BLaER1 (cell line): ENCODE measurements around the gene ANKRD29.

Experiments
- H3K27ac ChIP-seq: shearing (Covaris generic); formaldehyde crosslinking; 2 replicates; pipeline ENCODE4 v1.8.1; 2022
- H3K27me3 ChIP-seq: shearing (Covaris generic); formaldehyde crosslinking; 2 replicates; pipeline ENCODE4 v1.8.1; 2022
- H3K36me3 ChIP-seq: shearing (Covaris generic); formaldehyde crosslinking; 2 replicates; pipeline ENCODE4 v1.8.1; 2022
- H3K4me1 ChIP-seq: shearing (Covaris generic); formaldehyde crosslinking; 2 replicates; pipeline ENCODE4 v1.8.1; 2022
- H3K4me2 ChIP-seq: shearing (Covaris generic); formaldehyde crosslinking; 2 replicates; pipeline ENCODE4 v1.8.1; 2022
- H3K4me3 ChIP-seq: shearing (Covaris generic); formaldehyde crosslinking; 2 replicates; pipeline ENCODE4 v1.8.1; 2022
- H3K9ac ChIP-seq: shearing (Covaris generic); formaldehyde crosslinking; 2 replicates; pipeline ENCODE4 v1.8.1; 2022
- H3K9me3 ChIP-seq: shearing (Covaris generic); formaldehyde crosslinking; 2 replicates; pipeline ENCODE4 v1.8.1; 2022
- H4K20me1 ChIP-seq: shearing (Covaris generic); formaldehyde crosslinking; 2 replicates; pipeline ENCODE4 v1.8.1; 2022
- Cebpa-rat ChIP-seq: shearing (Covaris generic); IDR thresholded peaks from 2 replicates; pipeline ENCODE4 v1.8.1; 2022

The ANKRD29 gene, protein sequence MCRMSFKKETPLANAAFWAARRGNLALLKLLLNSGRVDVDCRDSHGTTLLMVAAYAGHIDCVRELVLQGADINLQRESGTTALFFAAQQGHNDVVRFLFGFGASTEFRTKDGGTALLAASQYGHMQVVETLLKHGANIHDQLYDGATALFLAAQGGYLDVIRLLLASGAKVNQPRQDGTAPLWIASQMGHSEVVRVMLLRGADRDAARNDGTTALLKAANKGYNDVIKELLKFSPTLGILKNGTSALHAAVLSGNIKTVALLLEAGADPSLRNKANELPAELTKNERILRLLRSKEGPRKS

GRCh38 chr18:23662309-23663263, at the start of gene ANKRD29:
Gene ANKRD29, minus strand, starts transcription at chr18:23662911. Its CDS starts 181 bp downstream, at chr18:23662730.
- Histone ChIP-seq H3K36me3 (no peaks in the 10 kb centered on the region), H4K20me1 (peaks cover 3% of the 10 kb centered on the region; the same call in 1 of the 2 replicates), H3K4me3 (peak within 1 kb of the TSS; percentile 63), H3K27me3 (peaks cover 45% of the 10 kb centered on the region), H3K27ac (no peak within 1 kb of the TSS), H3K4me2 (peak within 1 kb of the TSS; percentile 92), H3K9ac (no peak within 1 kb of the TSS), H3K4me1 (peaks cover 20% of the 10 kb centered on the region), H3K9me3 (no peaks in the 10 kb centered on the region)
- no peak for TF ChIP-seq Cebpa-rat

DNA sequence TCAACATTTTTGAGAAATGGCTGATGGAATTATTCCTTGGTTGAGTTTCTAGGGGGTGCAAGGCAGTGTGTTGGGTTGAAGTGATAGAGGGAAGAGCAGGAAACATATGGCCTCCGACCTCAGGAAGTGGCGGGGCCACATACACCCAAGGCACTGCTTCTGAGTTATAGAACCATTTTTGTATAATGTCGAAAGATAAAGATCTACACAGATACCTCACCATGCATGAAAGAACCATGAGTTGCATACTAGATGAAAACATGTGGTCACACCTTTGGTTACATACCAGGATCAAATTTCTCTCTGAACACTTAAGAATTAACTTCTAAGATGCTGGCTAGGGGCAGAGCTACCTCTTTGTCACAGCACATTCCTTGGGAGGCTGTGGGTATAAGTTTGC, 49.7 kb upstream of the ANKRD29 start:
- H3K36me3 ChIP-seq = no peaks in the 10 kb centered on the region
- H3K9ac ChIP-seq = no peak overlapping the region
- peaks cover 32% of the 10 kb centered on the region for H3K4me1 ChIP-seq
- no peaks in the 10 kb centered on the region for H3K27me3 ChIP-seq
- no peaks in the 10 kb centered on the region for H4K20me1 ChIP-seq
- H3K4me2 ChIP-seq = peak overlapping the region; percentile 42
- peaks cover 10% of the 10 kb centered on the region for H3K9me3 ChIP-seq
- no peak for TF ChIP-seq Cebpa-rat
- no peak overlapping the region; the same call in 1 of the 2 replicates for H3K27ac ChIP-seq
- no peak overlapping the region for H3K4me3 ChIP-seq

DNA sequence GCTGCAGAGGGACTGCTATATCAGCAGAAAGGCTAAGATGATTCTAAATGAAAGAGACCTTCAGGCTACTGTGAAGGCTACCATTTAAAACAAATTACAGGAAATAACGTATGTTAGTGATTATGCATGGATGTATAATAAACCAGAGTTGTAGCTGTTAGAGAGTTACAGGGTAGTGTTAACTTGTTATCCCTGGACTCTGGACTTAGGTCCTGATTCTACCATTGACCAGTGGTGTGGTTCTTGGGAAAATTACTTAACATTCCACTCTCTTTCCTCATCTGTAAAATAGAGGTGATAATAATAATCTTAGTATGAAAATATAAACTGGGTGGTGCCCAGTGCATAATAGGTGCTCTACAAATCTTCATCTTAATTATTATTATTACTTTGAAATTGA, 48.7 kb upstream of the ANKRD29 start:
- no peak overlapping the region for H3K27ac ChIP-seq
- H3K4me1 ChIP-seq = peaks cover 32% of the 10 kb centered on the region
- H3K9ac ChIP-seq = no peak overlapping the region
- no peak for TF ChIP-seq Cebpa-rat
- H4K20me1 ChIP-seq = no peaks in the 10 kb centered on the region
- H3K9me3 ChIP-seq = peaks cover 19% of the 10 kb centered on the region
- no peaks in the 10 kb centered on the region for H3K36me3 ChIP-seq
- H3K4me2 ChIP-seq = no peak overlapping the region
- H3K4me3 ChIP-seq = no peak overlapping the region
- H3K27me3 ChIP-seq = no peaks in the 10 kb centered on the region

GRCh38 chr18:23710946-23711345, 48.2 kb upstream of the ANKRD29 start:
- Histone ChIP-seq H3K4me3 (no peak overlapping the region), H3K4me2 (no peak overlapping the region), H3K27ac (no peak overlapping the region), H3K4me1 (peaks cover 28% of the 10 kb centered on the region), H3K36me3 (no peaks in the 10 kb centered on the region), H4K20me1 (no peaks in the 10 kb centered on the region), H3K9ac (no peak overlapping the region), H3K27me3 (no peaks in the 10 kb centered on the region), H3K9me3 (peaks cover 19% of the 10 kb centered on the region)
- TF ChIP-seq Cebpa-rat = no peak

DNA sequence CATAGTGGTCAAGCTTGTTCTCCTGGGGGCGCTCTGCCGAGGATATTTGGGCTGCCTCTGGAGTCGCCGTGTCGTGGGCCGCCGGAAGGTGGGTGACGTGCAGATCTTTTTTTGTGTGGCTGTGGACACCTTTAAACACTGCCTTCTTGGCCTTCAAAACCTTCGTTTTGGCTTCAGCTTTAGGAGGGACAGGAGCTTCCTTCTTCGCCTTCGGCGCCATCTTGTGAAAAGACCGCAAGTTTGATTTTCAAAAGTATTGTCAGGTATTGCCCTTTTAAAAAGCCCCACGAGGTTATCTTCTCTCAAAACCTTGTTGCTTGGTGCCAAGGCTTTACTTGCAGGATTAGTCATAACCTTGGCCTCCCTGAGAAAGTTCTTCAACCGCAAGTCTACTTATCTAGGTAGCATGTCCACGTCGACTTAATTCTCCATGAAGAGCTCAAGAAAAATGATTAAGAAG, 47.4 kb upstream of the ANKRD29 start:
- Histone ChIP-seq H3K9me3 (peaks cover 19% of the 10 kb centered on the region), H3K4me2 (no peak overlapping the region), H3K36me3 (no peaks in the 10 kb centered on the region), H4K20me1 (no peaks in the 10 kb centered on the region), H3K27me3 (no peaks in the 10 kb centered on the region), H3K9ac (no peak overlapping the region), H3K4me3 (no peak overlapping the region), H3K4me1 (peaks cover 19% of the 10 kb centered on the region), H3K27ac (no peak overlapping the region)
- TF ChIP-seq Cebpa-rat = no peak

GRCh38 chr18:23706971-23707640, 44.4 kb upstream of the ANKRD29 start:
- Histone ChIP-seq H3K4me2 (no peak overlapping the region), H4K20me1 (no peaks in the 10 kb centered on the region), H3K4me1 (peaks cover 8% of the 10 kb centered on the region), H3K9me3 (peaks cover 19% of the 10 kb centered on the region), H3K9ac (no peak overlapping the region), H3K4me3 (no peak overlapping the region), H3K27ac (no peak overlapping the region), H3K36me3 (no peaks in the 10 kb centered on the region), H3K27me3 (no peaks in the 10 kb centered on the region)
- no peak for TF ChIP-seq Cebpa-rat

GRCh38 chr18:23704806-23705205, 42.1 kb upstream of the ANKRD29 start:
- TF ChIP-seq Cebpa-rat = no peak

GRCh38 chr18:23703987-23704384, 41.3 kb upstream of the ANKRD29 start:
- Histone ChIP-seq H3K9ac (no peak overlapping the region), H3K27ac (no peak overlapping the region), H3K4me3 (no peak overlapping the region), H3K9me3 (peaks cover 17% of the 10 kb centered on the region), H3K4me2 (no peak overlapping the region), H3K4me1 (peaks cover 16% of the 10 kb centered on the region), H3K36me3 (no peaks in the 10 kb centered on the region), H4K20me1 (no peaks in the 10 kb centered on the region), H3K27me3 (no peaks in the 10 kb centered on the region)
- no peak for TF ChIP-seq Cebpa-rat

More at GRCh38 chr18:23704806-23705205, 42.1 kb upstream of the ANKRD29 start:
- Histone ChIP-seq H3K4me2 (no peak overlapping the region), H3K27me3 (no peaks in the 10 kb centered on the region), H4K20me1 (no peaks in the 10 kb centered on the region), H3K36me3 (no peaks in the 10 kb centered on the region), H3K9me3 (peaks cover 19% of the 10 kb centered on the region), H3K4me3 (no peak overlapping the region), H3K4me1 (peaks cover 16% of the 10 kb centered on the region), H3K9ac (no peak overlapping the region), H3K27ac (no peak overlapping the region)
